ENCODE results near the gene PKP1.

Gene PKP1

GRCh38 chr1:201311356-201312011, 28.2 kb downstream of the PKP1 start (continued):
- TF ChIP-seq HIC1 (tag by site-specific recombination; IDR thresholded peaks at IDR 0.05) (no peak), ZSCAN30 (tag by site-specific recombination; IDR thresholded peaks at IDR 0.05) (no peak), WT1 (tag by site-specific recombination; IDR thresholded peaks at IDR 0.05) (0 out of 2 replicates have a peak, but pooled peaks have one; percentile 21), KLF16 (tag by site-specific recombination; IDR thresholded peaks at IDR 0.05) (no peak), KLF1 (tag by site-specific recombination; IDR thresholded peaks at IDR 0.05) (peak; percentile 59), ZNF175 (tag by site-specific recombination; IDR thresholded peaks at IDR 0.05) (no peak), SCRT2 (tag by site-specific recombination; IDR thresholded peaks at IDR 0.05) (no peak), ZNF585B (tag by site-specific recombination; IDR thresholded peaks at IDR 0.05) (no peak), ZNF658 (tag by site-specific recombination; IDR thresholded peaks at IDR 0.05) (no peak), ZNF423 (tag by site-specific recombination; IDR thresholded peaks at IDR 0.05) (no peak), EGR2 (tag by site-specific recombination; IDR thresholded peaks at IDR 0.05; ENCODE audit: low read depth) (no peak), ZNF747 (tag by site-specific recombination; IDR thresholded peaks at IDR 0.05) (no peak)

GRCh38 chr1:201312298-201312697, 29.0 kb downstream of the PKP1 start:
- ChIA-PET CTCF (interaction anchor here (0.5 to 4.7 kb wide), 5 partner anchors 17 to 695 kb away, joined by 3 to 25 read pairs (median 3); no protein-coding TSS in a partner anchor), POLR2A (no interaction called here)
- TF ChIP-seq PRDM10 (tag by site-specific recombination; IDR thresholded peaks at IDR 0.05), result peak; percentile 60
- no peak for TF ChIP-seq ZNF560 (tag by site-specific recombination; IDR thresholded peaks at IDR 0.05; ENCODE audit: borderline replicate concordance)
- no peaks in the 10 kb centered on the region for H3K36me3 ChIP-seq (ENCODE audit: control insufficient read depth in 2 of 2, insufficient read depth in 1 of 2, low read length in 2 of 2)
- H3K4me1 ChIP-seq (ENCODE audit: control insufficient read depth, insufficient read depth, low read length), result no peaks in the 10 kb centered on the region; the same call in 1 of the 2 replicates
- H3K27ac ChIP-seq (ENCODE audit: extremely low read depth, low read depth, low read length), result no peak overlapping the region
- H3K9me3 ChIP-seq (ENCODE audit: control insufficient read depth, insufficient read depth, low read depth, low read length), result no peaks in the 10 kb centered on the region
- no peak overlapping the region for H3K4me3 ChIP-seq (ENCODE audit: low read depth, low read length)

GRCh38 chr1:201313086-201313485, 29.8 kb downstream of the PKP1 start:
- Histone ChIP-seq H3K36me3 (ENCODE audit: control insufficient read depth in 2 of 2, insufficient read depth in 1 of 2, low read length in 2 of 2) (no peaks in the 10 kb centered on the region), H3K4me1 (ENCODE audit: control insufficient read depth, insufficient read depth, low read length) (no peaks in the 10 kb centered on the region; the same call in 1 of the 2 replicates), H3K9me3 (ENCODE audit: control insufficient read depth, insufficient read depth, low read depth, low read length) (no peaks in the 10 kb centered on the region), H3K4me3 (ENCODE audit: low read depth, low read length) (no peak overlapping the region), H3K27ac (ENCODE audit: extremely low read depth, low read depth, low read length) (no peak overlapping the region)
- ChIA-PET CTCF (interaction anchor here (1.1 to 4.7 kb wide), 4 partner anchors 16 to 59 kb away, joined by 3 to 25 read pairs (median 4); no protein-coding TSS in a partner anchor), POLR2A (no interaction called here)
- TF ChIP-seq ZNF280D (tag by site-specific recombination; IDR thresholded peaks at IDR 0.05), result no peak
- no peak for TF ChIP-seq KLF8 (tag by site-specific recombination; IDR thresholded peaks at IDR 0.05)
- TF ChIP-seq ZFP37 (tag by site-specific recombination; IDR thresholded peaks at IDR 0.05), result no peak
- no peak for TF ChIP-seq ZBTB48 (tag by site-specific recombination; IDR thresholded peaks at IDR 0.05)
- no peak for TF ChIP-seq SP2 (tag by site-specific recombination; IDR thresholded peaks at IDR 0.05)
- no peak for TF ChIP-seq SETDB1 (IDR thresholded peaks at IDR 0.05; ENCODE audit: insufficient read length, low read length)
- no peak for TF ChIP-seq ZNF175 (tag by site-specific recombination; IDR thresholded peaks at IDR 0.05)
- TF ChIP-seq ZNF843 (tag by site-specific recombination; IDR thresholded peaks at IDR 0.05), result no peak
- no peak for TF ChIP-seq ZNF174 (tag by site-specific recombination; IDR thresholded peaks at IDR 0.05)
- no peak for TF ChIP-seq ZNF132 (tag by site-specific recombination; IDR thresholded peaks at IDR 0.05; ENCODE audit: borderline replicate concordance)
- TF ChIP-seq ZNF449 (tag by site-specific recombination; IDR thresholded peaks at IDR 0.05), result no peak

Data from HEK293 (cell line).